Mesothelial cell of epicardium (in vitro differentiated cells): ENCODE results near the gene DHPS. TPM values are rescaled to one million over a fixed set of nuclear protein-coding genes. Genes with fewer than 3 reads are reported as not detected.

ENCODE experiments used
- DNase-seq, 2 experiments: peaks; one replicate each; pipeline ENCODE4 v3.0.0; 2021; ENCODE audit warnings: low spot score in 2 of 2; ENCODE audit not compliant: unreplicated experiment in 2 of 2
- H3K27ac Mint-ChIP-seq: 2 replicates; pipeline ENCODE4 v1.8.0; 2021; ENCODE audit warnings: mixed read lengths
- H3K27me3 Mint-ChIP-seq: 2 replicates; pipeline ENCODE4 v1.8.0; 2021; ENCODE audit warnings: low read depth, mixed read lengths
- H3K36me3 Mint-ChIP-seq: 2 replicates; pipeline ENCODE4 v1.8.0; 2021; ENCODE audit warnings: mixed read lengths
- H3K4me1 Mint-ChIP-seq: 2 replicates; pipeline ENCODE4 v1.8.0; 2021; ENCODE audit warnings: mixed read lengths
- H3K4me3 Mint-ChIP-seq: 2 replicates; pipeline ENCODE4 v1.8.0; 2021; ENCODE audit warnings: mild to moderate bottlenecking, moderate library complexity, mixed read lengths
- H3K9me3 Mint-ChIP-seq: 2 replicates; pipeline ENCODE4 v1.8.0; 2021; ENCODE audit warnings: mixed read lengths
- CTCF ChIP-seq: fragments of 200-600 bp; sonication (generic); IDR thresholded peaks from one replicate; pipeline ENCODE4 v1.5.0; 2021; ENCODE audit warnings: antibody characterized with exemption; ENCODE audit not compliant: unreplicated experiment
- total RNA-seq: library from RNA; stranded (reverse); gene quantifications from 3 replicates; pipeline ENCODE4 v1.2.1, GENCODE V29; 2021

The DHPS gene
- total RNA-seq, 1 donor from 2014 or later: 97.0 TPM

DNA sequence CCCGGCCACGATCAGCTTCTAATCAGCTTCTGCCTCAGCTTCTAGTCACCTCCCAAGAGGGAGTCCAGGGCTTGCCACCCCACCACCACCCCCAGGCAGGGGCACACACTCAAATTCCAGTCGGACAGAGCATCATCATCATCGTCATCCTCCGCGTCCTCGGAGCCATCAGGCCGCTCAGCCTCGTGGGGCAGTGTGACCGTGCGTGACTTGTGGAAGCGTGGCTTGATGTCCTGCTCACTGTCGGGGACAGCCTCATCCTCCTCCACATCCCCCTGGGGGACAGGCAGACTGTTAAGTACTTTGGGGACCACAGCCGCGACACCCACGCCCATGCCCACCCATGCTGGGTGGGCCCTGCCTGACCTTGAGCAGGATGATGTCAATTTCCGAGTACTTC lies 29.5 kb upstream of the DHPS start:
- no peaks in the 10 kb centered on the region for H3K27me3 Mint-ChIP-seq
- no peaks in the 10 kb centered on the region for H3K9me3 Mint-ChIP-seq
- no peak for DNase-seq
- H3K36me3 Mint-ChIP-seq: peaks cover 29% of the 10 kb centered on the region
- no peak overlapping the region for H3K4me3 Mint-ChIP-seq
- H3K27ac Mint-ChIP-seq: no peak overlapping the region
- no peaks in the 10 kb centered on the region for H3K4me1 Mint-ChIP-seq
- no peak for TF ChIP-seq CTCF

GRCh38 chr19:12708641-12709040 lies 27.0 kb upstream of the DHPS start:
- H3K9me3 Mint-ChIP-seq: no peaks in the 10 kb centered on the region
- no peak for DNase-seq
- H3K36me3 Mint-ChIP-seq: peaks cover 34% of the 10 kb centered on the region
- no peak for TF ChIP-seq CTCF
- H3K27ac Mint-ChIP-seq: no peak overlapping the region
- H3K4me1 Mint-ChIP-seq: no peaks in the 10 kb centered on the region
- no peak overlapping the region for H3K4me3 Mint-ChIP-seq
- no peaks in the 10 kb centered on the region for H3K27me3 Mint-ChIP-seq

DNA sequence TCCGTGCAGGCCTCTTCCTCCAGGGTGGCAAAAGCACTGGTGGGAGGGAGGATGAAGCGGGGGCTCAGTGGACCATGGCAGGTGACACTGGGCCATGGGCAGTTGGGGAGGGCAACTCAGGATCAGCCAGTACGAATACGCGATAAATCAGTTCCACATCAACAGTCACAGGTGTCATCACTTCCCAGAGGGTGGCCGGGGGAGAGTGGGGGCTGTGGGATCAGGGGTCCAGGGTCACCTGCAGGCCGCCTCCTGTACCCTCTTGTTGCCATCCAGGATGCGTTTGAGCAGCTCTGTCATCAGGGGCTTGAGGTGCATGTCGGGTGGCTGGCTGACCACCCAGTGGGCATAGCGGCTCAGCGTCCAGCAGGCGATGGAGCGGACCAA lies 24.6 kb upstream of the DHPS start:
- Mint-ChIP-seq H3K36me3 (peaks cover 35% of the 10 kb centered on the region), H3K27ac (no peak overlapping the region)

GRCh38 chr19:12705654-12706331 lies 24.1 kb upstream of the DHPS start:
- Mint-ChIP-seq H3K4me1 (no peaks in the 10 kb centered on the region), H3K27ac (no peak overlapping the region), H3K36me3 (peaks cover 40% of the 10 kb centered on the region), H3K9me3 (no peaks in the 10 kb centered on the region), H3K27me3 (no peaks in the 10 kb centered on the region), H3K4me3 (no peak overlapping the region)
- no peak for DNase-seq
- no peak for TF ChIP-seq CTCF

More for the DNA sequence above, 24.6 kb upstream of the DHPS start:
- no peaks in the 10 kb centered on the region for H3K9me3 Mint-ChIP-seq
- DNase-seq: no peak
- H3K4me1 Mint-ChIP-seq: no peaks in the 10 kb centered on the region
- no peaks in the 10 kb centered on the region for H3K27me3 Mint-ChIP-seq
- H3K4me3 Mint-ChIP-seq: no peak overlapping the region
- no peak for TF ChIP-seq CTCF

DNA sequence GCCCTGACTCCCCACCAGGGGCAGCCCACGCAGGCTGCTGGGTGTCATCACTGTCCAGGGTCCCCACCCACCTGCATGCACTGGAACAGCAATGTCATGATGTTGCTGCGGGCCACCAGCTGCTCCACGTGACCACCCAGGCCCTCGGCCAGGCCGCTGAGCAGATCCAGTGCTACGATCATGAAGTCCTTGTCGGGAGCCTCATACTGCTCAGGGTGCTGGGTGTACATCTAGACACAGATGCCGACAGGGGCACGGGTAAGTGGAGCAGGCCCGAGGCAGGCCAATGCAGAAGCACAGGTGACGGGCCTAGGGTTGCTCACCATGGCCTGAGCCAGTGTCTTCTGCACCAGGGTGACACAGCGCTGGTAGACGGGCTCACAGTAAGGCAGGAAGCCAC lies 23.5 kb upstream of the DHPS start:
- H3K36me3 Mint-ChIP-seq: peaks cover 36% of the 10 kb centered on the region
- H3K4me3 Mint-ChIP-seq: no peak overlapping the region
- no peaks in the 10 kb centered on the region for H3K4me1 Mint-ChIP-seq
- no peak for TF ChIP-seq CTCF
- H3K27ac Mint-ChIP-seq: no peak overlapping the region
- DNase-seq: no peak
- no peaks in the 10 kb centered on the region for H3K9me3 Mint-ChIP-seq
- no peaks in the 10 kb centered on the region for H3K27me3 Mint-ChIP-seq

GRCh38 chr19:12703046-12703445 lies 21.4 kb upstream of the DHPS start:
- no peak for DNase-seq
- no peaks in the 10 kb centered on the region for H3K4me1 Mint-ChIP-seq
- no peak overlapping the region for H3K27ac Mint-ChIP-seq
- no peaks in the 10 kb centered on the region for H3K9me3 Mint-ChIP-seq
- no peak overlapping the region for H3K4me3 Mint-ChIP-seq
- peaks cover 40% of the 10 kb centered on the region for H3K36me3 Mint-ChIP-seq
- no peaks in the 10 kb centered on the region for H3K27me3 Mint-ChIP-seq
- TF ChIP-seq CTCF: no peak
